Lower leg skin (tissue), 4 donors: ENCODE results near the gene BABAM1. TPM values are rescaled to one million over a fixed set of nuclear protein-coding genes. Genes with fewer than 3 reads are reported as not detected.

Experiments used
- DNase-seq, 2 donors: peaks; one replicate each; pipeline ENCODE4 v3.0.0-alpha.2; 2019; ENCODE audit warnings: low spot score in 2 of 2
- H3K4me3 ChIP-seq: fragments of 200-600 bp; sonication (generic); 2 replicates; pipeline ENCODE4 v1.5.1; 2017; ENCODE audit warnings: mild to moderate bottlenecking, low read depth; ENCODE audit not compliant: poor library complexity, severe bottlenecking
- POLR2A ChIP-seq, 2 donors: fragments of 450-650 bp; IDR thresholded peaks; one replicate each; pipeline ENCODE4 v1.6.1; 2016 to 2017; ENCODE audit warnings: antibody characterized with exemption in 2 of 2, mild to moderate bottlenecking in 1 of 2, moderate library complexity in 1 of 2
- WGBS, 2 donors: methylation state at CpG; one replicate each; pipeline ENCODE4 v1.1.5; 2018; 5-methylcytosine and 5-hydroxymethylcytosine counted together
- intact Hi-C: fragments of 100-400 bp; cut with DNase I; formaldehyde crosslinking; loops from one replicate; pipeline ENCODE4 v1.15.0; 2023; ENCODE audit warnings: low total_unique reads
- total RNA-seq, 4 donors: library from RNA; depleted of rRNA; stranded (reverse); fragments of >200 nt; gene quantifications; one replicate each; pipeline ENCODE4 v1.1.0, GENCODE V29; 2016
- TF ChIP-seq, protein P1 (sequence below), 3 donors: fragments of 450-650 bp; IDR thresholded peaks; one replicate each; pipeline ENCODE4 v1.5.1; 2016; ENCODE audit warnings: antibody characterized with exemption in 3 of 3, mild to moderate bottlenecking in 3 of 3, moderate library complexity in 2 of 3

The BABAM1 gene
- total RNA-seq, 4 donors from 2014 or later = 48.3 to 61.2 (median 59.6) TPM

DNA sequence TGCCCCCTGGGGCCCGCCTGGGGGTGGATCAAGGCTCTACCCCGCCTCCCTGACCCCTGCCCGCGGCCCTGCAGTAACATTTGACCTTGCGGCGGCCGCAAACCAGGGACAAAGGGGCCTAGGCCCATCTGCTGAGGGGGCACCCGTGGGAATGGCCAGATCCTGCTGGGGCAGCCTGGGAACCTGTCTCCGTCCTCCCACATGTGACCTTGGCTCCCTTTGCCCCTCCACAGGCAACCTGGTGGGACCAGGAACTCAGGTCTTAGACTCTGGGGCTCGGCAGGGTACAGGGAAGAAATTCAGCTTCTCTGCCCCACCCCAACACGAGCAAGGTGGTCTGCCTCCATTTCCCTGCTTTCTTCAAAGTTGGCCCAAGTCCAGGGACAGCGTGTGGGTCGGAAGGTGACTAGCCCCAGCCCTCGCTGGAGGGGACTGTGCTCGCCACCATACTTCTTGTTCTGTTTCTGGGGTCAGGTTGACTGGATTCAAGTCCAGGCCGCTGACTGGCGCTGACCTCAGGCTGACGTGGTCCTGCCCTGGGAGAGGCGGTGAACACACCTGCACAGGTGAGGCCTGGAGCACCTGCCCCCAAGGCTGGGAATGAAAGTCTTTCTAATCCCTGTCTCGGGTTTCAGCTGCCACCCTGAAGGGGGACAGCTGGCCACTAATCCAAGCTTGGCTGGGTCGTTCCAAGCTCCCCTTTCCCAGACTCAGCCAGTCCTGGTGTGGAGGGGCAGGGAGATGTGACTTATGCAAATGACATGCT is 19.0 kb upstream of the BABAM1 start:
- no peak for DNase-seq
- H3K4me3 ChIP-seq = no peak overlapping the region
- 67 to 68% methylated on average over 14 to 21 of the region's 21 CpGs for WGBS, 2 donors
- intact Hi-C loops = no loop called here
- TF ChIP-seq POLR2A (IDR thresholded peaks at IDR 0.05) = no peak
- TF ChIP-seq, protein P1, sequence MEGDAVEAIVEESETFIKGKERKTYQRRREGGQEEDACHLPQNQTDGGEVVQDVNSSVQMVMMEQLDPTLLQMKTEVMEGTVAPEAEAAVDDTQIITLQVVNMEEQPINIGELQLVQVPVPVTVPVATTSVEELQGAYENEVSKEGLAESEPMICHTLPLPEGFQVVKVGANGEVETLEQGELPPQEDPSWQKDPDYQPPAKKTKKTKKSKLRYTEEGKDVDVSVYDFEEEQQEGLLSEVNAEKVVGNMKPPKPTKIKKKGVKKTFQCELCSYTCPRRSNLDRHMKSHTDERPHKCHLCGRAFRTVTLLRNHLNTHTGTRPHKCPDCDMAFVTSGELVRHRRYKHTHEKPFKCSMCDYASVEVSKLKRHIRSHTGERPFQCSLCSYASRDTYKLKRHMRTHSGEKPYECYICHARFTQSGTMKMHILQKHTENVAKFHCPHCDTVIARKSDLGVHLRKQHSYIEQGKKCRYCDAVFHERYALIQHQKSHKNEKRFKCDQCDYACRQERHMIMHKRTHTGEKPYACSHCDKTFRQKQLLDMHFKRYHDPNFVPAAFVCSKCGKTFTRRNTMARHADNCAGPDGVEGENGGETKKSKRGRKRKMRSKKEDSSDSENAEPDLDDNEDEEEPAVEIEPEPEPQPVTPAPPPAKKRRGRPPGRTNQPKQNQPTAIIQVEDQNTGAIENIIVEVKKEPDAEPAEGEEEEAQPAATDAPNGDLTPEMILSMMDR (IDR thresholded peaks at IDR 0.05) = peak in 1 of 3 donors; percentile 64

DNA sequence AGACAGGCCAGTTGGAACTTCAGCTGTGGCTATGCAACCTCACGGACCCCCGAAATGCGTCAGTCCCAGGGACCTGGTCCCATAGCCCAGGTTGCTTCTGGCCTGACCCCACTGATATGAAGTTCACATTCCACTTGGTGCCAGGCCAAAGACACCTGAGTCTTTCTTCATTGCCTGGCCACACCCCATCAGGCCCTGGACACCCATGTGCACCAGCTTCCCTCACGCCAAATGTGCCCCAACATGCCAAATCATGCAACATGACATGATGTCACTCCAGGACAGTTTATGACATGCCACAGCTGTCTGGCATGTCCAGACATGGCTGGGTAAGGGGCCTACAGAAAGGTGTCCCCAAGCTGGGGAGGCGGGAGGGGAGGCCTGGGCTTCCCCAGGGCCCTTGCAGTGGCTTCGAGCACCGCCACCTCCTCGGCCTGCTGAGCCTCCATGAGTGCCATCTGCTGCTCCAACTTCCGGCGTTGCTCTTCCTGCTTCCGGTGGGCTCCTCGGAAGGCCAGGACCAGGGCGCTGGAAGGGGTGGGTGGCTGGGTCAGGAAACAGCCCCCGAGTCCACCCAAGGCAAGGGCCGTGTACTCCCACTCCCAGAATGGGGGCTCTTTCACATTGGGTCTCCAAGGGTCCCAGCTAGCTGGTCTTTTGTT is 17.2 kb upstream of the BABAM1 start:
- no peak overlapping the region for H3K4me3 ChIP-seq
- intact Hi-C loops = no loop called here
- 80 to 87% methylated on average over 14 to 15 of the region's 15 CpGs for WGBS, 2 donors
- no peak for DNase-seq
- no peak for TF ChIP-seq POLR2A (IDR thresholded peaks at IDR 0.05)
- TF ChIP-seq, protein P1 (IDR thresholded peaks at IDR 0.05) = no peak

DNA sequence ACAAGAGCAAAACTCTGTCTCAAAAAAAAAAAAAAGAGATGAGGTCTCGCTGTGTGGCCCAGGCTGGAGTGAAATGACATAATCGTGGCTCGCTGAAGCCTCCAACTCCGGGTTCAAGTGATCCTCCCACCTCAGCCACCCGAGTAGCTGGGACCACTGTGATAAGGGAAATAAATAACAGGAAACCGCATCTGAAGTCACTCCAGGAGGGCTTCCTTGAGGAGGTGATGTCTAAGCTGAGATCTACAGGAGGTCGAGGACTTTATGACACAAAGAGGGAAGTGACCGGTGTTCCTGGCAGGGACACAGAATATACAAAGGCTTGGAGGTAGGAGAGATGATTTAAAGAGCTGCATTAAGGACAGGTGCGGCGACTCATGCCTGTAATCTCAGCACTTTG is 12.6 kb upstream of the BABAM1 start:
- intact Hi-C loops = no loop called here
- no peak for DNase-seq
- H3K4me3 ChIP-seq = no peak overlapping the region
- 85 to 89% methylated on average over 10 of the region's 10 CpGs for WGBS, 2 donors
- TF ChIP-seq POLR2A (IDR thresholded peaks at IDR 0.05) = no peak
- TF ChIP-seq, protein P1 (IDR thresholded peaks at IDR 0.05) = no peak

DNA sequence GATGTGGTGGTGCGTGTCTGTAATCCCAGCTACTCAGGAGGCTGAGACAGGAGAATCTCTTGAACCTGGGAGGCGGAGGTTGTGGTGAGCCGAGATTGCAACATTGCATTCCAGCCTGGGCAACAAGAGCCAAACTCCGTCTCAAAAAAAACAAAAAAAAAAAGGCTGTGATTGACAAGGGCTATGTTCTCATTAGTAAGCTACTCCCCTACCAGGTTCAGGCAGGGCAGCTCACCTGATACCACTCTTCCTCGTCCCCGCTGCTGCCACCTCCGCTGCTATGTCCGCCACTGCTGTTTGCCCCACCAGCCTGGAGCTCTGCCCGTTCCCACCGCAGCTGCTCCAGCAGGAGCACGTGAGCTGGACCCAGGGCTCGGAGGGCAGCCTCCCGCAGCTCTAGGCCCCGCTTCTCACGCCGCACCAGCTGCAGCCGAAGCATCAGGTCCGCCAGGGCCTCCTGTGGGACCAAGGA is 12.1 kb upstream of the BABAM1 start:
- intact Hi-C loops = no loop called here
- TF ChIP-seq, protein P1 (IDR thresholded peaks at IDR 0.05) = no peak
- TF ChIP-seq POLR2A (IDR thresholded peaks at IDR 0.05) = no peak
- no peak for DNase-seq
- H3K4me3 ChIP-seq = no peak overlapping the region
- WGBS, 2 donors = 70 to 74% methylated on average over 18 of the region's 18 CpGs

DNA sequence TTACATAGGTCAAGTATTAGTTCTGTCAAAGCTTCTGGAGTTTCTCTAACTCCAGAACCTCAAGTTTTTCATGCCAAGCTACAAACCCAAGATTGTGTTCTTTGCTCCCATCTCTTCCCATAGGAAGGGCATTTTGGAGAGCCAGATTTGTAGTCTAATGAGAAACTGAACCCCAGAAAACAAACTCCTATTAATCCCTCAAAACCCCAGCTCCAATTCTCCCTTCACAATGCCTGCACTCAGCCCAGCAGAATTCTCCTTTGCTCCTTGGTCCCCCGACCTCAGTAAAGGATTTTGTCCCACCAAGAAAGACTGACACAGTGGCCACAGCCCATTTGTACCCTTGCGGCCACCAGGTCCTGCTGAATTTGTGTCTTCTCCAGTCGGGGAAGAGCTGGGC is 11.1 kb upstream of the BABAM1 start:
- TF ChIP-seq, protein P1 (IDR thresholded peaks at IDR 0.05) = no peak
- no peak for TF ChIP-seq POLR2A (IDR thresholded peaks at IDR 0.05)
- no peak for DNase-seq
- H3K4me3 ChIP-seq = no peak overlapping the region
- 81 to 85% methylated on average over 3 of the region's 3 CpGs for WGBS, 2 donors
- intact Hi-C loops = no loop called here
